ENCODE data around the gene ZSWIM5. TPM values are rescaled to one million over a fixed set of nuclear protein-coding genes. Genes with fewer than 3 reads are reported as not detected.
"Not testable (repeated sequence)": the region's sequence is repeated elsewhere in the genome, so short reads cannot be mapped to it uniquely, and the experiment has no call there.

The ZSWIM5 gene
- total and polyA plus RNA-seq, 2 donors (not counting 1 experiment from before 2014, with no cell fraction given): 0.36 to 1.7 TPM

GRCh38 chr1:45230537-45230936 lies 24.1 kb upstream of the ZSWIM5 start:
- Histone ChIP-seq H3K27ac (ENCODE audit: low read length in 2 of 2) (no peak overlapping the region), H3K9me3 (ENCODE audit: control extremely low read depth in 1 of 3, control insufficient read depth in 2 of 3, insufficient read depth in 1 of 3, low read length in 2 of 3) (no peaks in the 10 kb centered on the region), H3K9ac (ENCODE audit: low read length) (no peak overlapping the region), H2AFZ (ENCODE audit: insufficient read depth, low read depth, low read length, poor library complexity, severe bottlenecking) (no peak overlapping the region), H3K4me3 (ENCODE audit: control extremely low read depth in 1 of 5, extremely low read depth in 1 of 5, insufficient read depth in 1 of 5, low read depth in 2 of 5, low read length in 4 of 5) (no peak overlapping the region), H4K20me1 (ENCODE audit: control insufficient read depth, insufficient read depth, low read length, poor library complexity, severe bottlenecking) (no peaks in the 10 kb centered on the region), H3K27me3 (replicated peaks in 1 of 4; ENCODE audit: control extremely low read depth in 1 of 4, control insufficient read depth in 3 of 4, insufficient read depth in 4 of 4, low read length in 3 of 4) (no peaks in the 10 kb centered on the region), H3K36me3 (replicated peaks in 1 of 2; ENCODE audit: control extremely low read depth in 1 of 2, control insufficient read depth in 1 of 2, extremely low read depth in 1 of 2, insufficient read depth in 2 of 2, low read length in 1 of 2) (no peaks in the 10 kb centered on the region), H3K79me2 (ENCODE audit: control insufficient read depth, insufficient read depth, low read length) (no peaks in the 10 kb centered on the region), H3K4me2 (replicated peaks; ENCODE audit: low read depth, low read length, poor library complexity, severe bottlenecking) (no peak overlapping the region), H3K4me1 (ENCODE audit: control insufficient read depth in 2 of 2, insufficient read depth in 2 of 2, low read length in 2 of 2) (no peaks in the 10 kb centered on the region)
- H3K27ac Mint-ChIP-seq: no peak overlapping the region
- no peak for DNase-seq
- H3K9me3 Mint-ChIP-seq (ENCODE audit: insufficient read depth): no peaks in the 10 kb centered on the region
- no peaks in the 10 kb centered on the region for H3K4me1 Mint-ChIP-seq
- peaks cover 4% of the 10 kb centered on the region for H3K27me3 Mint-ChIP-seq
- CTCF ChIA-PET: no interaction called here
- no CpG with 5 or more reads among the region's 1 CpG for WGBS (ENCODE audit: insufficient coverage)
- intact Hi-C loops (cut with micrococcal nuclease): no loop called here
- H3K4me3 Mint-ChIP-seq: no peak overlapping the region
- POLR2A ChIA-PET: interaction anchor here (0.7 kb wide), 1 partner anchor 321 kb away, joined by 4 read pairs; no protein-coding TSS in a partner anchor
- no peak for TF ChIP-seq EZH2 (IDR thresholded peaks at IDR 0.05; ENCODE audit: borderline replicate concordance, insufficient read depth, low read depth, low read length, poor library complexity, severe bottlenecking)
- TF ChIP-seq CTCF (IDR thresholded peaks at IDR 0.05): no peak
- ATAC-seq (ENCODE audit: low read depth): no peak

GRCh38 chr1:45225598-45225997 lies 19.2 kb upstream of the ZSWIM5 start:
- no peaks in the 10 kb centered on the region for H4K20me1 ChIP-seq (ENCODE audit: control insufficient read depth, insufficient read depth, low read length, poor library complexity, severe bottlenecking)
- no peak overlapping the region for H3K27ac Mint-ChIP-seq
- H3K27ac ChIP-seq (ENCODE audit: low read length in 2 of 2): no peak overlapping the region
- ChIA-PET POLR2A (no interaction called here), CTCF (no interaction called here)
- DNase-seq (no peak), ATAC-seq (ENCODE audit: low read depth) (no peak)
- H3K4me1 ChIP-seq (ENCODE audit: control insufficient read depth in 2 of 2, insufficient read depth in 2 of 2, low read length in 2 of 2): no peaks in the 10 kb centered on the region
- H3K4me3 ChIP-seq (ENCODE audit: control extremely low read depth in 1 of 5, extremely low read depth in 1 of 5, insufficient read depth in 1 of 5, low read depth in 2 of 5, low read length in 4 of 5): no peak overlapping the region
- H3K4me1 Mint-ChIP-seq: no peaks in the 10 kb centered on the region
- 90% methylated on average over 4 of the region's 5 CpGs for WGBS (ENCODE audit: insufficient coverage)
- no peak overlapping the region for H3K9ac ChIP-seq (ENCODE audit: low read length)
- peaks cover 11% of the 10 kb centered on the region for H3K27me3 Mint-ChIP-seq
- intact Hi-C loops (cut with micrococcal nuclease): no loop called here
- no peak overlapping the region for H3K4me3 Mint-ChIP-seq
- H3K36me3 ChIP-seq (replicated peaks in 1 of 2; ENCODE audit: control extremely low read depth in 1 of 2, control insufficient read depth in 1 of 2, extremely low read depth in 1 of 2, insufficient read depth in 2 of 2, low read length in 1 of 2): no peaks in the 10 kb centered on the region
- no peaks in the 10 kb centered on the region for H3K9me3 ChIP-seq (ENCODE audit: control extremely low read depth in 1 of 3, control insufficient read depth in 2 of 3, insufficient read depth in 1 of 3, low read length in 2 of 3)
- H2AFZ ChIP-seq (ENCODE audit: insufficient read depth, low read depth, low read length, poor library complexity, severe bottlenecking): no peak overlapping the region
- no peaks in the 10 kb centered on the region for H3K79me2 ChIP-seq (ENCODE audit: control insufficient read depth, insufficient read depth, low read length)
- peaks cover 0 to 3% (median 0%) of the 10 kb centered on the region in 4 experiments for H3K27me3 ChIP-seq (replicated peaks in 1 of 4; ENCODE audit: control extremely low read depth in 1 of 4, control insufficient read depth in 3 of 4, insufficient read depth in 4 of 4, low read length in 3 of 4)
- no peak for TF ChIP-seq CTCF (IDR thresholded peaks at IDR 0.05)
- TF ChIP-seq EZH2 (IDR thresholded peaks at IDR 0.05; ENCODE audit: borderline replicate concordance, insufficient read depth, low read depth, low read length, poor library complexity, severe bottlenecking): no peak
- H3K9me3 Mint-ChIP-seq (ENCODE audit: insufficient read depth): no peaks in the 10 kb centered on the region
- H3K4me2 ChIP-seq (replicated peaks; ENCODE audit: low read depth, low read length, poor library complexity, severe bottlenecking): no peak overlapping the region

- H3K4me3 Mint-ChIP-seq; H3K36me3 ChIP-seq (replicated peaks in 1 of 2; ENCODE audit: control extremely low read depth in 1 of 2, control insufficient read depth in 1 of 2, extremely low read depth in 1 of 2, insufficient read depth in 2 of 2, low read length in 1 of 2); H3K27ac ChIP-seq (ENCODE audit: low read length in 2 of 2); H3K9me3 Mint-ChIP-seq (ENCODE audit: insufficient read depth); H3K79me2 ChIP-seq (ENCODE audit: control insufficient read depth, insufficient read depth, low read length); H3K4me2 ChIP-seq (replicated peaks; ENCODE audit: low read depth, low read length, poor library complexity, severe bottlenecking); intact Hi-C loops (cut with micrococcal nuclease); POLR2A ChIA-PET; H3K4me3 ChIP-seq (ENCODE audit: control extremely low read depth in 1 of 5, extremely low read depth in 1 of 5, insufficient read depth in 1 of 5, low read depth in 2 of 5, low read length in 4 of 5); H3K9ac ChIP-seq (ENCODE audit: low read length); H3K27me3 ChIP-seq (replicated peaks in 1 of 4; ENCODE audit: control extremely low read depth in 1 of 4, control insufficient read depth in 3 of 4, insufficient read depth in 4 of 4, low read length in 3 of 4); H3K4me1 Mint-ChIP-seq; H4K20me1 ChIP-seq (ENCODE audit: control insufficient read depth, insufficient read depth, low read length, poor library complexity, severe bottlenecking); ATAC-seq (ENCODE audit: low read depth); CTCF ChIA-PET; H3K9me3 ChIP-seq (ENCODE audit: control extremely low read depth in 1 of 3, control insufficient read depth in 2 of 3, insufficient read depth in 1 of 3, low read length in 2 of 3); DNase-seq; H2AFZ ChIP-seq (ENCODE audit: insufficient read depth, low read depth, low read length, poor library complexity, severe bottlenecking); H3K4me1 ChIP-seq (ENCODE audit: control insufficient read depth in 2 of 2, insufficient read depth in 2 of 2, low read length in 2 of 2); H3K27ac Mint-ChIP-seq: not testable (repeated sequence)
- no CpG with 5 or more reads among the region's 9 CpGs for WGBS (ENCODE audit: insufficient coverage)
- peaks cover 11% of the 10 kb centered on the region for H3K27me3 Mint-ChIP-seq
Measured at GRCh38 chr1:45223710-45224109, 17.3 kb upstream of the ZSWIM5 start.
